Astrocyte (in vitro differentiated cells and primary cell): ENCODE results near the gene TRPM3. TPM values are rescaled to one million over a fixed set of nuclear protein-coding genes. Genes with fewer than 3 reads are reported as not detected.

Source experiments
- DNase-seq: peaks from one replicate; pipeline ENCODE4 v3.0.0-alpha.2; 2010; ENCODE audit warnings: low read depth
- FAIRE-seq: peaks from 2 replicates; lab custom pipeline; 2011; peaks lifted over from hg19 to GRCh38; lab: Jason Lieb, UNC
- H2AFZ ChIP-seq: 2 replicates; pipeline ENCODE4 v1.6.0; 2012; ENCODE audit warnings: low read depth, low read length, inconsistent platforms
- H3K27ac ChIP-seq: 2 replicates; pipeline ENCODE4 v1.5.1; 2011; ENCODE audit warnings: low read depth, low read length, inconsistent platforms
- H3K27me3 ChIP-seq: 2 replicates; pipeline ENCODE4 v1.6.0; 2011; ENCODE audit warnings: low read length, inconsistent platforms; ENCODE audit not compliant: insufficient read depth
- H3K36me3 ChIP-seq: 2 replicates; pipeline ENCODE4 v1.5.1; 2011; ENCODE audit warnings: low read length, inconsistent platforms; ENCODE audit not compliant: insufficient read depth
- H3K4me1 ChIP-seq: 2 replicates; pipeline ENCODE4 v1.5.1; 2011; ENCODE audit warnings: low read length, inconsistent platforms; ENCODE audit not compliant: insufficient read depth
- H3K4me2 ChIP-seq: 2 replicates; pipeline ENCODE4 v1.6.0; 2012; ENCODE audit warnings: low read length, inconsistent platforms
- H3K4me3 ChIP-seq: 2 replicates; pipeline ENCODE4 v1.5.1; 2011; ENCODE audit warnings: low read depth, mild to moderate bottlenecking, low read length, inconsistent platforms; ENCODE audit not compliant: insufficient read depth
- H3K79me2 ChIP-seq: 2 replicates; pipeline ENCODE4 v1.6.0; 2012; ENCODE audit warnings: mild to moderate bottlenecking, low read length, inconsistent platforms; ENCODE audit not compliant: insufficient read depth
- H3K9ac ChIP-seq: 2 replicates; pipeline ENCODE4 v1.6.0; 2012; ENCODE audit warnings: mild to moderate bottlenecking, low read length, inconsistent platforms
- H3K9me3 ChIP-seq: 2 replicates; pipeline ENCODE4 v1.5.1; 2012; ENCODE audit warnings: low read depth, mild to moderate bottlenecking, low read length, inconsistent platforms; ENCODE audit not compliant: insufficient read depth
- H4K20me1 ChIP-seq: 2 replicates; pipeline ENCODE4 v1.6.0; 2012; ENCODE audit warnings: low read length, inconsistent platforms; ENCODE audit not compliant: insufficient read depth
- H3K27ac Mint-ChIP-seq: one replicate; pipeline ENCODE4 v1.8.0; 2021; ENCODE audit warnings: mild to moderate bottlenecking, mixed read lengths; ENCODE audit not compliant: unreplicated experiment
- H3K27me3 Mint-ChIP-seq: one replicate; pipeline ENCODE4 v1.8.0; 2021; ENCODE audit warnings: low read depth, mixed read lengths; ENCODE audit not compliant: unreplicated experiment
- H3K36me3 Mint-ChIP-seq: one replicate; pipeline ENCODE4 v1.8.0; 2021; ENCODE audit warnings: low read depth, mixed read lengths; ENCODE audit not compliant: unreplicated experiment
- H3K4me1 Mint-ChIP-seq: one replicate; pipeline ENCODE4 v1.8.0; 2021; ENCODE audit warnings: low read depth, mixed read lengths; ENCODE audit not compliant: unreplicated experiment
- H3K4me3 Mint-ChIP-seq: one replicate; pipeline ENCODE4 v1.8.0; 2021; ENCODE audit warnings: mild to moderate bottlenecking, moderate library complexity, mixed read lengths; ENCODE audit not compliant: unreplicated experiment
- H3K9me3 Mint-ChIP-seq: one replicate; pipeline ENCODE4 v1.8.0; 2021; ENCODE audit warnings: mild to moderate bottlenecking, mixed read lengths; ENCODE audit not compliant: unreplicated experiment
- CTCF ChIP-seq: IDR thresholded peaks from 2 replicates; pipeline ENCODE4 v1.5.1; 2011; ENCODE audit warnings: low read depth, mild to moderate bottlenecking, inconsistent platforms, low read length, moderate library complexity; ENCODE audit not compliant: insufficient read depth
- EZH2 ChIP-seq: IDR thresholded peaks from 2 replicates; pipeline ENCODE4 v1.6.1; 2012; ENCODE audit warnings: mild to moderate bottlenecking, low read length, inconsistent platforms; ENCODE audit not compliant: insufficient read depth
- total RNA-seq: library from RNA; stranded (reverse); gene quantifications from 2 replicates; pipeline ENCODE4 v1.2.1, GENCODE V29; 2021

The TRPM3 gene
- total RNA-seq, 1 donor from 2014 or later: 0.14 TPM

GRCh38 chr9:70998962-70999361 lies 122.5 kb downstream of the TRPM3 start:
- no peak overlapping the region for H3K4me3 ChIP-seq
- peaks cover 3% of the 10 kb centered on the region for H3K9me3 ChIP-seq
- H3K27me3 ChIP-seq: no peaks in the 10 kb centered on the region
- Mint-ChIP-seq H3K27me3 (no peaks in the 10 kb centered on the region), H3K4me3 (no peak overlapping the region), H3K4me1 (peaks cover 6% of the 10 kb centered on the region), H3K27ac (no peak overlapping the region), H3K36me3 (no peaks in the 10 kb centered on the region), H3K9me3 (no peaks in the 10 kb centered on the region)
- H2AFZ ChIP-seq: no peak overlapping the region
- no peak overlapping the region for H3K9ac ChIP-seq
- H3K27ac ChIP-seq: no peak overlapping the region
- H3K4me2 ChIP-seq: no peak overlapping the region
- H3K79me2 ChIP-seq: no peaks in the 10 kb centered on the region
- no peak for DNase-seq
- peak; percentile 45 for FAIRE-seq
- H3K4me1 ChIP-seq: no peaks in the 10 kb centered on the region
- H4K20me1 ChIP-seq: no peaks in the 10 kb centered on the region
- no peaks in the 10 kb centered on the region for H3K36me3 ChIP-seq
- TF ChIP-seq CTCF (no peak), EZH2 (no peak)

GRCh38 chr9:70995511-70995910 lies 125.9 kb downstream of the TRPM3 start:
- no peaks in the 10 kb centered on the region for H3K27me3 Mint-ChIP-seq
- no peak for FAIRE-seq
- H3K4me1 ChIP-seq: no peaks in the 10 kb centered on the region
- H3K4me3 Mint-ChIP-seq: no peak overlapping the region
- no peaks in the 10 kb centered on the region for H3K79me2 ChIP-seq
- no peak overlapping the region for H3K4me3 ChIP-seq
- no peak overlapping the region for H3K27ac Mint-ChIP-seq
- peaks cover 6% of the 10 kb centered on the region for H3K4me1 Mint-ChIP-seq
- no peak overlapping the region for H3K9ac ChIP-seq
- no peak overlapping the region for H3K4me2 ChIP-seq
- TF ChIP-seq CTCF: no peak
- no peak for TF ChIP-seq EZH2
- DNase-seq: no peak
- no peaks in the 10 kb centered on the region for H4K20me1 ChIP-seq
- H2AFZ ChIP-seq: no peak overlapping the region
- no peaks in the 10 kb centered on the region for H3K9me3 ChIP-seq
- H3K9me3 Mint-ChIP-seq: no peaks in the 10 kb centered on the region
- no peaks in the 10 kb centered on the region for H3K36me3 Mint-ChIP-seq
- no peaks in the 10 kb centered on the region for H3K36me3 ChIP-seq
- H3K27me3 ChIP-seq: no peaks in the 10 kb centered on the region
- no peak overlapping the region for H3K27ac ChIP-seq

GRCh38 chr9:70994582-70994981 lies 126.8 kb downstream of the TRPM3 start:
- no peaks in the 10 kb centered on the region for H3K36me3 ChIP-seq
- no peak overlapping the region for H3K27ac Mint-ChIP-seq
- no peaks in the 10 kb centered on the region for H4K20me1 ChIP-seq
- H3K27me3 Mint-ChIP-seq: no peaks in the 10 kb centered on the region
- DNase-seq: no peak
- no peaks in the 10 kb centered on the region for H3K9me3 ChIP-seq
- no peaks in the 10 kb centered on the region for H3K4me1 ChIP-seq
- H3K27ac ChIP-seq: no peak overlapping the region
- FAIRE-seq: no peak
- no peaks in the 10 kb centered on the region for H3K9me3 Mint-ChIP-seq
- H2AFZ ChIP-seq: no peak overlapping the region
- no peak overlapping the region for H3K9ac ChIP-seq
- H3K4me2 ChIP-seq: no peak overlapping the region
- H3K4me3 Mint-ChIP-seq: no peak overlapping the region
- no peak for TF ChIP-seq EZH2
- no peak for TF ChIP-seq CTCF
- no peaks in the 10 kb centered on the region for H3K79me2 ChIP-seq
- H3K4me3 ChIP-seq: no peak overlapping the region
- H3K36me3 Mint-ChIP-seq: no peaks in the 10 kb centered on the region
- no peaks in the 10 kb centered on the region for H3K27me3 ChIP-seq
- peaks cover 6% of the 10 kb centered on the region for H3K4me1 Mint-ChIP-seq
